GM19372 (cell line): ENCODE measurements around the gene RGS9.
A peak's percentile ranks its signal among the peaks of the same experiment; 100 is the strongest.
"Not testable (repeated sequence)": the region's sequence is repeated elsewhere in the genome, so short reads cannot be mapped to it uniquely, and the experiment has no call there.

Source experiments
- ATAC-seq: cut with Tn5 transposase; IDR thresholded peaks from one replicate; pipeline ENCODE4 v1.9.1; 2021; ENCODE audit warnings: mild to moderate bottlenecking, low read depth, moderate library complexity; ENCODE audit not compliant: unreplicated experiment

The RGS9 gene

GRCh38 chr17:65137021-65137939, at the start of gene RGS9:
Gene RGS9, plus strand, starts transcription at chr17:65137370. Its CDS starts 171 bp downstream, at chr17:65137541.
- ATAC-seq, result peak; percentile 95

DNA sequence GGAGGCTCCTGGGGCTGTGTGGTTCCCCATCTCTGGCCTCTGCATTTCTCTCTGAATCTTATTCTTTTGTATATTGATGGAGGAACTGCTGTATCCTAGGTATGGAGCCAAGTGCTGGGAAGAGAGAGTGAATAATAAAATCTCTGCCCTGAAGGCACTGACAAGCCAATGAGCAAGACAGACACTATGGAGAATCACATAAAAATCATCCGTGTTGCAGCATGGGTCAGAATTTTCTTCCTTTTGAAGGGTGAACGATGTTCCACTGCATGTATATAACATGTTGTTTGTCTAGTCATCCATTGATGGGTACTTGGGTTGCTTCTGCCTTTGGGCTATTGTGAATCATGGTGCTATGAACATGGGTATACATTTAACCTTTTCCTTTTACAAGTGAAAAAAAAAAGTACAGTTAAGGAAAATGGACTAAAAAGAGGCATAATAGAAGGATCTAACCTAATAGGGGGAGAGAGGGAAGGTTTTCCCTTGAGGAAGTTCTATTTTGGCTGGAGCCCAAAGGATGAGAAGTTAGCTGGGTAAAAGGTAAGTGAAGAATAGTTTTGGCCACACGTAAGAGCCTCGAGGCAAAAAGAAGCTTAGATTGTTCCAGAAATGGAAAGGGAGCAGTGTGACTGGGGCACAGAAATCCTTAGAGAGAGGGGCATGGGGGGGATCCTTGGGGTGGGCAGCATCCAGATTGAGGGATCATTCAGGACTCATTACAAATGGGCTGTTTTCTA, 48.4 kb upstream of the RGS9 start:
- no peak for ATAC-seq

DNA sequence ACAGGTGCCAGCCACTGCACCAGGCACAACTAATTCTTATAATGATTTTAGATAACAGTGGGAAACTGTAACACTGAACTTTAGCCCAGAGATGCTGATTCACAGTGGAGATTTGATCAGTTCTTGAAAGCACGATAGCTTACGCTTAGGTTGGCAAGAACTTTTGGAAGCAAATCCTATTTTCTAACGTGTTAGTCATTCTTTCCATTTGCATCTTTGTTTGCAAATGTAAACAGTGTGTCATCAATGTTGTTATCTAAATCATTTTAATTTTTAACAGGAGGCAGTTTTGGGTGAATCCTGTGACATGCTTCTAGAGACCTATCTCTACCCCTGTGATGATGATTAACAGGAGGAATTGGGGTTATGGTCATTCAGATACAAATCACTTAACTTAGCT, 44.9 kb upstream of the RGS9 start:
- no peak for ATAC-seq

- not testable (repeated sequence) for ATAC-seq
Measured at GRCh38 chr17:65092721-65093356, 44.3 kb upstream of the RGS9 start.

DNA sequence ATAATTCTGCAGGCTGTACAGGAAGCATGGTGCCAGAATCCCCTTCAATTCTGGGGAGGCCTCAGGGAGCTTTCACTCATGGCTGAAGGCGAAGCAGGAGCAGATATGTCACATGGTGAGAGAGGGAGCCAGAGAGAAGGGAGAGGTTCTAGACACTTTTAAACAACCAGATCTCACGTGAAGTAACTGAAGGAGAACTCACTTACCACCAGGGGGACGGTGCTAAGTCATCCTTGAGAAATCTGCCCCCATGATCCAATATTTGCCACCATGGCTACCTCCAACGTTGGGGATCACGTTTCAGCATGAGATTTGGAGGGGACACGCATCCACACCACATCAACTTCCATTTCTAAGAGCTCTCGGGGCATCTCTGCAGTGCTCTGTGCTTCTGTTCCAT, 43.2 kb upstream of the RGS9 start:
- ATAC-seq, result no peak

- ATAC-seq, result no peak
Measured at GRCh38 chr17:65095465-65095864, 41.7 kb upstream of the RGS9 start.

GRCh38 chr17:65096382-65096781, 40.8 kb upstream of the RGS9 start:
- ATAC-seq, result not testable (repeated sequence)

DNA sequence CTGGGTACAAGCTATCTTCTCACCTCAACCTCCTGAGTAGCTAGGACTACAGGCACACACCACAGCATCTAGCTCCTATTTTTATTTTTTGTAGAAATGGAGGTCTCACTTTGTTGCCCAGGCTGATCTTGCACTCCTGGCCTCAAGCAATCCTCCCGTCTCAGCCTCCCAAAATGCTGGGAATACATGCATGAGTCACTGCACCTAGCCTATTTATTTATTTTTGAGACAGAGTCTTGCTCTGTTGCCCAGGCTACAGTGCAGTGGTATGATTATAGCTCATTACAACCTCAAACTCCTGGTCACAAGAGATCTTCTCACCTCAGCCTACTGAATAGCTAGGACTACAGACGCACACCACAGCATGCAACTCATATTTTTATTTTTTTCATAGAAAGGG, 40.1 kb upstream of the RGS9 start:
- ATAC-seq, result no peak

- ATAC-seq, result no peak
Measured at GRCh38 chr17:65099475-65099874, 37.7 kb upstream of the RGS9 start.

DNA sequence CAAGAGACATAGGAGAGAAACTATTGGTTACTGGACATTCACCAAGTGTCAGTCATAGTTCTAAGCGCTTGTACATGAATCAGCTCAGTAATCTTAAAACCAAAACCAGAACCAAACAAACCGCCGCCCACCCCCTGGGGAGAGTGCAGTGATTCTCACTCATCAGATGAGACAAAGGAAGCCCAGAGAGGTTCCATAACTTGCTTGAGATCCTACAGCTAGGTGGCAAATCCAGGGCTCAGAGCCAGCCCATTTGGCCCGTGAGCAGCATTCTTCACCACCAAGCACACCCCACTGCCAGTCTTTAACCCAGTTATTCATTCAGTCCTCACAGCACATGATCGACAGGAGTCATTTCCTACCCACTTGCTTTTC, 37.2 kb upstream of the RGS9 start:
- ATAC-seq, result peak; percentile 63

GRCh38 chr17:65100316-65101140, 36.6 kb upstream of the RGS9 start:
- peak; percentile 68 for ATAC-seq

DNA sequence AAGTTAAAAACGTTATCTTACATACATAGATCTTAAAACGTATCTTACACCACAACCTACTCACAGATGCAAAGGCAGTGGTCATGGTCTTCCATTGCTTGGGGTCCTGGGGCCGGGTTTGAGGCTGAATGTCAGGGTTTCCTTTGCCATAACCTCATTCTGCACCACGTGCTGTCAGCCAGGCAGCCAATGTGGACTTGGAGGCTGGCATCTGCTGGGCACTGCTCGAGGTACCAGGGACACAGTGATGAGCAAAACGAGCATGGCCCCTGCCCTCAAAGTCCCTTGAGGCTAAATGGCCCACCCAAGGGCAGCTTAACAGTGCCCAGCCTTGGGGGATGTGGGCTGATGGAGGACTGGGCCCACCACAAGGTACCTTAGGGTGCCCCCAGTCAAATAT, 35.8 kb upstream of the RGS9 start:
- no peak for ATAC-seq

GRCh38 chr17:65102235-65102634, 34.9 kb upstream of the RGS9 start:
- no peak for ATAC-seq

DNA sequence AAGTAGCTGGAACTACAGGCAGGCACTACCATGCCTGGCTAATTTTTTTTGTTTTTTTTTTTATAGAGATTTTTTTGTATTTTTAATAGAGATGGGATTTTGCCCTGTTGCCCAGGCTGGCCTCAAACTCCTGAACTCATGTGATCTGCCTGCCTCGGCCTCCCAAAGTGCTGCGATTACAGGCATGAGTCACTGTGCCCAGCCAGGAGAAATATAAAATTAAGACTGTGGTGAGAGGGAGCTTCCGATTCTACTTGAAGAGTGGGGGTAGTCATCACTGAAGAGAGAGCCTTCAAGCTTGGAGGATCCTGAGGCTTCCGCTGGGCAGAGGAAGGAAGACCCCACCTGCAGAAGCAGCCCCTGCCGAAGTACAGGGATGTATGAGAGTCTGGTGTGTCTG, 34.4 kb upstream of the RGS9 start:
- no peak for ATAC-seq

DNA sequence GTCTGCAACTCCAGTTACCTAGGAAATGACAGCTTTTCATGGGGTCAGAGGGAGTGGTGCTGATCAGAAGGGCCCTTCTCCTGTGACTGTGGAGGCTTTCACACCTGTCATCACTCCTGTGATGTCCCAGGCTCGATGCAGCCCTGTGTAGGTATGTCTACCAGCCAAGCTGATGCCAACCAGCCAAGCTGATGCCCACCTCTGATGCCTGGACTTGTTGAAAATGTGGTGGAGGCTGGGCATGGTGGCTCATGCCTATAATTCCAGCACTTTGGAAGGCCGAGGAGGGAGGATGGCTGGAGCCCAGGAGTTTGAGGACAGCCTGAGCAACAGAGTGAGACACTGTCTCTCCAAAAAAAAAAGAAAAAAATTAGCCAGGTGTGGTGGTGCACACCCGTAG, 33.7 kb upstream of the RGS9 start:
- ATAC-seq, result no peak

DNA sequence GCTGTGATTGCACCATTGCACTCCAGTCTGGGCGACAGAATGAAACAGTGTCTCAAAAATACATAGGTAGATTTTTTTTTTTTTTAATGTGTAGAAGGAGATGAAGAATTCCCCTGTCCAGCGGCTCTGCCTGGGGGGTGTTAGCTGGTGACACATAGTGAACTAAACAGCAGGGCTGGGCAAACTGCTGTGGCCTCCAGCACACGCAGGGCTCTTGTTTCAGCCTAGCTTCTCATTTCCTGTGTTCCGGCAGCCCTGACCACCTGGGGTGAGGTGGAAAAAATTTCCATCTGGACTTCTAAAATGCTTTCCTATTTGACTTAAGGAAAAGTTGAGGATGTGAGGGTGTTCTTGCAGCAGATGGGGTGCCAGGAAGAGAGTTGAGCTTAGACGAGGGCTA, 33.3 kb upstream of the RGS9 start:
- no peak for ATAC-seq

DNA sequence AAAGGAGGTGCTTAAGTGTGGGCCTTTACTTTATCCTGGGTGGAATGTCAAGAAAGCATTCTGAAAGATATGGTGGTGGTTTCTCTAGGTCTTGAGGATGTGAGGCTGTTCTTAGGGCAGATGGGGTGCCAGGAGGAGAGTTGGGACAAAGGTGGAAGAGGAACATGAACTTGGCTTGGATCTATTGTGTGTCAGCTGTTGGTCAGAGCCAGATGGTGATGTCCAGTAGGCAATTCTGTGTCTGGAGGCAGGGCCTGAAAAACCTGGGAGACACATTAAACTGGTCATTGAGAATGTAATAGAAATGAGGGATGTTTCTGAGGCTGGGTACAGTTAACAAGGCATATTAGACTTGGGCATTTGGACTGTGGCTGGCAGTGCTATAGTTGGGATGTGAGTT, 32.6 kb upstream of the RGS9 start:
- no peak for ATAC-seq

DNA sequence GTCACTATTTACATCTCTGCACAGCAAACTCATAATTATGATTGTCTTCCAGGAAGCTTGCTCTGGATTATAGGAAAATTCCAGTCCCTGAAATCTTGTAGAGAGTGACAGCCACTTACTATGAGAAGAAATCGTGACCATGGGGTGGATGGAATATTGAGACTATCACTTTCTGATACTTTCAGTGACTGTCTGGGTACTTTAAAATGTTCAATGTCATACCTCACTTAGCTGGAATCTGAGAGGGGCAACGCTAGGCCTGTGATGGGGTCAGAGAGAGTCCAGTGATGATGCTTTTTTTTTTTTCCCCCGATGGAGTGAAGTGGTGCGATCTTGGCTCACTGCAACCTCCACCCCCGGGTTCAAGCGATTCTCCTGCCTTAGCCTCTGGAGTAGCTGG, 32.2 kb upstream of the RGS9 start:
- no peak for ATAC-seq

DNA sequence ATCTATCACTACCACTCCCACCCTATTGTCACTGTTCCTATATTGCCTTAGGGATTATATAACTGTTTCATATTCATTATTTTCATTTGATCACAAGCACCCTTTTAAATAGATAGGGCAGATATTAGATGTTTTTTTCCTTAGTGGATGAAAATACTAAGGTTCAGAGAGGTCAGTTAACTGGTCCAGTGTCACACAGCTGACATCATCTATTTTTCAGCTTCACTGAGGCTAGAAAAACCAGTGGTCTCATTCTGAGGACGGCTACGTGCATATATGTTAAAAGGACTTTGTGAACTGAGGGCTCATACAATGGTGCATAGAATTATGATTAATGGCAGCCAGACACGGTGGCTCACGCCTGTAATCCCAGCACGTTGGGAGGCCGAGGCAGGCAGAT, 29.0 kb upstream of the RGS9 start:
- ATAC-seq, result no peak

DNA sequence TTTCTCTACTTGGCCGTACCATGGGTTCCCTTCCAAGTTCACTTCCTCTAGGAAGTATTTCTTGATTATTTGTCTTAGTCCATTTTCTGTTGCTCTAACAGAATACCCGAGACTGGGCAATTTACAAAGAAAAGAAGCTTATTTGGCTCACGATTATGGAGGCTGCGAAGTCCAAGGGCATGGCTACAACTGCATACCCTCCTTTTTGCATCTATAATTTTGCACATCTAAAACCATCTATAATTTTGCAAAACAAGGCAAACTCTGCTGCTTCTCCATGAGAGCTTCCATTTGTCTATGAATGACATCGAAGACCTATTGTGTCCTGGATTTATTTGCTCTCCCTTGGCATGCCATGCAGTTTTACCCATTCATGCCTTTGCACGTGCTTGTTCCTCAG, 27.6 kb upstream of the RGS9 start:
- no peak for ATAC-seq
